AG09309 (cell line): ENCODE data around the gene MXD3.

Source experiments
- DNase-seq: peaks from one replicate; pipeline ENCODE4 v3.0.0-alpha.2; 2010; ENCODE audit warnings: low read depth
- H3K4me3 ChIP-seq: 2 replicates; pipeline ENCODE4 v1.5.1; 2011; ENCODE audit warnings: mild to moderate bottlenecking, low read depth, low read length, moderate library complexity; ENCODE audit not compliant: control insufficient read depth
- CTCF ChIP-seq: IDR thresholded peaks from 2 replicates; pipeline ENCODE4 v1.5.1; 2011; ENCODE audit warnings: mild to moderate bottlenecking, low read depth, low read length, inconsistent platforms; ENCODE audit not compliant: insufficient read depth, control insufficient read depth; ENCODE audit errors: missing control alignments

Gene MXD3

GRCh38 chr5:177299697-177300096, 12.0 kb downstream of the MXD3 start:
- no peak for DNase-seq
- TF ChIP-seq CTCF: no peak
- no peak overlapping the region for H3K4me3 ChIP-seq

- no peak overlapping the region for H3K4me3 ChIP-seq
- DNase-seq: no peak
- no peak for TF ChIP-seq CTCF
These were observed 13.8 kb downstream of the MXD3 start for GRCh38 chr5:177297922-177298321.

- TF ChIP-seq CTCF: no peak
- H3K4me3 ChIP-seq: no peak overlapping the region
- DNase-seq: no peak
These were observed 15.1 kb downstream of the MXD3 start for GRCh38 chr5:177296581-177296980.

- no peak for TF ChIP-seq CTCF
These were observed 15.8 kb downstream of the MXD3 start for GRCh38 chr5:177295924-177296323.

GRCh38 chr5:177294632-177295031, 17.1 kb downstream of the MXD3 start:
- no peak for TF ChIP-seq CTCF
- DNase-seq: no peak
- no peak overlapping the region for H3K4me3 ChIP-seq

More at GRCh38 chr5:177295924-177296323, 15.8 kb downstream of the MXD3 start:
- no peak overlapping the region for H3K4me3 ChIP-seq
- DNase-seq: no peak

- no peak overlapping the region for H3K4me3 ChIP-seq
- DNase-seq: no peak
- TF ChIP-seq CTCF: no peak
These were observed 17.7 kb downstream of the MXD3 start for GRCh38 chr5:177293819-177294581.

GRCh38 chr5:177291735-177292134, 20.0 kb downstream of the MXD3 start:
- TF ChIP-seq CTCF: no peak
- no peak for DNase-seq
- H3K4me3 ChIP-seq: no peak overlapping the region
